Smooth muscle cell of bladder (primary cell): ENCODE measurements around the gene PCA3. TPM values are rescaled to one million over a fixed set of nuclear protein-coding genes. Genes with fewer than 3 reads are reported as not detected.

ENCODE experiments used
- total RNA-seq: library from RNA; depleted of rRNA; stranded (reverse); fragments of >200 nt; gene quantifications from 2 replicates; pipeline ENCODE4 v1.2.3, GENCODE V29; 2014

PCA3 gene
- total RNA-seq, result not detected in 2 replicates

DNA sequence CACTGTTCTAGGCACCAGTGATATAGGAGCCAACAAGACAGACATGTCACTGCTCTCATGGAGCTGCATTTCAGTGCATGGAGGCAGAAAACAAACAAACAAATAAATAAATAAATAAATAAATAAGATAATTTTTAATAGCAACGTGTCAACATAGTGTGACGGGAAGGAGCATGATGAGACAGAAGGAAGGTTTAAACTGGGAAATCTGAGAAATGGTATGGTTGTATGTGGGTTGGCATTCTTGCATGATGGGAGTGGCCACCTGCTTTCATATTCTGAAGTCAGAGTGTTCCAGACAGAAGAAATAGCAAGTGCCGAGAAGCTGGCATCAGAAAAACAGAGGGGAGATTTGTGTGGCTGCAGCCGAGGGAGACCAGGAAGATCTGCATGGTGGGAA, at the start of gene PCA3:
PCA3 (plus strand) TSS at position 301 of the 400 bp plus-strand sequence.

Other genes starting within 250 kb of the PCA3 start
- 9.2 and 15.1 TPM in 2 replicates for gene PRUNE2, start 141.7 kb downstream of the PCA3 start, total RNA-seq